Globus pallidus (tissue), 1 donor: ENCODE data around the gene VWDE.
"Not testable (repeated sequence)": the region's sequence is repeated elsewhere in the genome, so short reads cannot be mapped to it uniquely, and the experiment has no call there.

Source experiments
- DNase-seq: peaks from one replicate; pipeline ENCODE4 v3.0.0-alpha.2; 2015; ENCODE audit warnings: low spot score

The VWDE gene

GRCh38 chr7:12403287-12404181, at the start of gene VWDE:
Gene VWDE, minus strand, starts transcription at chr7:12403865. Its CDS starts 149 bp downstream, at chr7:12403716.
- no peak for DNase-seq

- DNase-seq = not testable (repeated sequence)
Measured at GRCh38 chr7:12453136-12453535, 49.5 kb upstream of the VWDE start.

DNA sequence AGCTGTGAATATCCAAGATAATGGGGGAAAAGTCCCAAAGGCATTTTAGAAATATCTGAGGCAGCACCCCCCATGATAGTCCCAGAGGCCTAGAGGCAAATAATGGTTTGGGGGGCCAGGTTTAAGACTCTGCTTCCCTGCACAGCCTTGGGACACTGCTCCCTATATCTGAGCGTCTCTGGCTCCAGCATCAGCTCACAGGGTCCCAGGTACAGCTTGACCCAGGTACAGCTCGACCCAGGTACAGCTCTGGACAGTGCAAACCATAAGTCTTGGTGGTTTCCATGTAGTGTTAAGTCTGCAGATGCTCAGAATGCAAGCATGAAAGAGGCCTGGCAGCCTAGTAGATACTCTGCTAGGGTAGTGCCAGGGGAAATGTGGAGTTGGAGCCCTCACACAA, 47.0 kb upstream of the VWDE start:
- no peak for DNase-seq

DNA sequence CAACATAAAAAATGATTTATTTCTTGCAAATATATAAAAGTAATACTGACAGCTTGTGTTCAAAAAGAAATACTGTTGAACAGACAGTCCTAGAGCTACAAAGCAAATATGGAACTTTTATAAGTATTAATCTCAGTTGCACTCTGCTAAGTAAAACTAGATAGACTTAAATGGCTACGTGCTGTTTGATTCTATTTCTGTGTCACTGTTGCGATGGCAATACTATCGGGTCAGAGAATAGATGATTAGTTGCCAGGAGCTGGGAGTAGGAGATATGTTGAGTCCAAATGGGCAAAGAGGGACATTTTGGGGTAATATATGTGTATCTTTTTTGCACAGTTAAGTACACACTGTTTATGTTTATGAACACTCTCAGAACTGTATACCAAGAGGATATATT, 41.1 kb upstream of the VWDE start:
- no peak for DNase-seq

DNA sequence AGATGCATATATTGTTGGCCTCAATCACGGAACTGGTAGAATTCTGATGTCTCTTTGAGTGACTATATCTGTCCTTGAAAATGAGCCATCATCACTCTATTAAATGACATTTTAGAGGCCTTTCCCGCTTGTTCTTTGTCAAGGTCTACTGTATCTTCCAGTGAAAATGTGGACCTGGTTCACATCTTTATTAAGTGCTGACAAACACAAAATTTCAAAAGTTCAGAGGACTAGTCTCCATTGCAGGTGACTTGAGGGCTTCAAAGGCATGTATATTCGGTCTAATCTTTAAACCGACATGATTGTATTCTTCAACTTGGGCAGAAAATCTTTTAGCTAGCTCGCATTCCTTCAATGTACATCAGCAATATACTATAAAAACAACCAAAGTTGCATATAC, 36.6 kb upstream of the VWDE start:
- DNase-seq = no peak

GRCh38 chr7:12436896-12437535, 33.4 kb upstream of the VWDE start:
- no peak for DNase-seq

GRCh38 chr7:12436126-12436525, 32.5 kb upstream of the VWDE start:
- DNase-seq = no peak

GRCh38 chr7:12434012-12434642, 30.5 kb upstream of the VWDE start:
- no peak for DNase-seq

DNA sequence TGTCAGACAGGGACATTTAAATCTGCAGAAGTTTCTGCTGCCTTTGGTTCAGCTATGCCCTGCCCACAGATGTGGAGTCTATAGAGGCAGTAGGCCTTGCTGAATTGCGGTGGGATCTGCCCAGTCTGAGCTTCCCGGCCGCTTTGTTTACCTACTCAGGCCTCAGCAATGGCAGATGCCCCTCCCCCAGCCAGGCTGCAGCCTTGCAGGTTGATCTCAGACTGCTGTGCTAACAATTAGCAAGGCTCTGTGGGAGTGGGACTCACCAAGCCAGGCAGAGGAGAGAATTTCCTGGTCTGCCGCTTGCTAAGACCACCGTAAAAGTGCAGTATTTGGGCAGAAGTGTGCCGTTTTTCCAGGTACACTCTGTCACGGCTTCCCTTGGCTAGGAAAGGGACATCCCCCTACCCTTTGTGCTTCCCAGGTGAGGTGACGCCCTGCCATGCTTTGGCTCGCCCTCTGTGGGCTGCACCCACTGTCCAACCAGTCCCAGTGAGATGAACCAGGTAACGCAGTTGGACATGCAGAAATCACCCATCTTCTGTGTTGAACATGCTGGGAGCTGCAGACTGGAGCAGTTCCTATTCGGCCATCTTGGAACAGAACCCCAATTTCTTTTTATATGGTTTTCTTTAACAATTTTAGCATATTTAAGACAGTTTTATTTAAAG, 28.4 kb upstream of the VWDE start:
- DNase-seq = no peak

GRCh38 chr7:12425311-12425710, 21.6 kb upstream of the VWDE start:
- no peak for DNase-seq

GRCh38 chr7:12423997-12424745, 20.5 kb upstream of the VWDE start:
- no peak for DNase-seq

DNA sequence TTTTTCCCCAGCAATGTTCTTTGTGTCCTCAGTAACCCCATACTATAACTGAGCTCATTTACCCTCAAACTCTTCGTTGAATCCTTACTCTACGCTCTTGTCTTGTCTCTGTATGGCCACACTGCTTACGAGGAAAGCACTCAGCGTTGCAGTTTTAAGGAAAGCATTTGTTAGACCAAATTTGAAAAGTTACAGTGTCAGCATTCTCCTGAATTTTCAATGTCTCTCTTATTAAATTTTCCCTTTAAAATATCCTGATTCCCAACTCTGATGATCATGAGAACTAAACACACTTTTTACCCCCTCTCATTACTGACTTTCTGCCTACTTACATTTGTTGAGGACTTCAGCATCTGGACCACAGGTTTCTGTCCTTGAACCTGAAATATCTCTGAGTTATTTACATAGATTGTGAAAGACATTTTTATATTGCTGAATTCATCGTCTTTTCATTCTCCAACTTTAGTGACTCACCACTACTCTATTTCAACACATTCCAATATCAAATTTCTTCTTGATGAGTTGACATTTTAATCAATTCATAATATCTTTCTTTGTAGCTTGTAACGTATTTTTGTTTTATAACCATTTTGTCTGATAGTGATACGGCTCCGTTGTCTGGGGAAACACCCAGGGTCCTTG, 19.8 kb upstream of the VWDE start:
- no peak for DNase-seq

- no peak for DNase-seq
Measured at GRCh38 chr7:12422554-12423320, 19.1 kb upstream of the VWDE start.

GRCh38 chr7:12418452-12418851, 14.8 kb upstream of the VWDE start:
- DNase-seq = no peak

DNA sequence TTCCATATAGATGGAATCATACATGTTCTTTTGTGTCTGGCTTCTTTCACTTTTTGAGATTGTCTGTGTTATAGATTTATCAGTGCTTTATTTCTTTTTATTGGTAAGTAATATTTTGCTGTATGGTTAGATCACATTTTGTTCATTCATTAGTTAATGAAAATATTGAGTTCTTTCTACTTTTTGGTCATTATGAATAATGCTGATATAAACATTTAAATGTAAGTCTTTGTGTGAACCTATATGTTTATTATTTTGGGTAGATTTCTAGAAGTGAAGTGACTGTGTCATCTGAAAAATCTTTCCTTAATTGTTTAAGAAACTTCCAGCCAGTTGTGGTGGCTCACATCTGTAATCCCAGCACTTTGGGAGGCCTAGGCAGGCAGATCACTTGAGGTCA, 11.4 kb upstream of the VWDE start:
- DNase-seq = no peak

DNA sequence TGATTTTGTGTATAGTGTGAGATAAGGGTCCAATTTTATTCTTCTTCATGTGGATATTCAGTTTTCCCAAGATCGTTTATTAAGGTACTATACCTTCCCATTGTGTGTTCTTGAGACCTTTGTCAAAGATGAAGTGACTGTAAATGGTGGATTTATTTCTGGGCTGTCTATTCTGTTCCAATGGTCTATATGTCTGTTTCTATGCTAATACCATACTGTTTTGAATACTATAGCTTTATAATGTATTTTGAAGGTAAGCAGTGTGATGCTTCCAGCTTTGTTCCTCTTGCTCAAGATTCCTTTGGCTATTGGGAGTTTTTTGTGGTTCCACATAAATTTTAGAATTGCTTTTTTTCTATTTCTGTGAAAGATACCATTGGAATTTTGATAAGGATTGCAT, 8.7 kb upstream of the VWDE start:
- no peak for DNase-seq

- DNase-seq = no peak
Measured at GRCh38 chr7:12410523-12410922, 6.9 kb upstream of the VWDE start.

- DNase-seq = no peak
Measured at GRCh38 chr7:12409097-12409711, 5.5 kb upstream of the VWDE start.

DNA sequence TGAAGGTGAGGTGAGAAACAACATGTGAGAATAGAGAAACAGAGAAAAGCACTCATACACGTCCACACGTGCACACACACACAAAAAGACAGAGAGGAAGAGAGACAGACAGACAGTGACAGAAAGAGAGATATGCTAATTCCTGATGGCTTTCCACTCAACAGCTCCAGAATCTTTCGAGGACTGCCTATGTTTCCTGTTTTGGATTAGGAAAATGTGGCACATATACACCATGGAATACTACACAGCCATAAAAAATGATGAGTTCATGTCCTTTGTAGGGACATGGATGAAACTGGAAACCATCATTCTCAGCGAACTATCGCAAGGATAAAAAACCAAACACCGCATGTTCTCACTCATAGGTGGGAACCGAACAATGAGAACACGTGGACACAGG, 4.0 kb upstream of the VWDE start:
- DNase-seq = not testable (repeated sequence)

DNA sequence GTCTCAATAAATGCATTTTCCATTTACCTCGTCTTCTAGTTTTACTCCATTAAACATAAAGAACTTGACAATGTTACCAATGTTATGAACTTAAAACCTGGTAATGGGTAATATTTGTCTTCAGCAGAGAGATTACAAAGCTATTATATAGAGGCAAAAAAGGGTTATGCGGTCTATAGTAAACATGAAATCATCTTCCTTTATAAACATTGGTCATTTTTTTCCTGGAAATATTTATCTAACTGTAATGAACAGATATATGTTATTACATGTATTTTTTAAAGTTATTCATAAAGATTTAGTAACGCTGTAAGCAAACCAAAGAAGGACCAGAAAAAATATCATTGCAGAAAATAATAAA, 1.3 kb downstream of the VWDE start:
- DNase-seq = no peak
